NCI-H748 treated with DMSO at 0.1 percent for 48 hours (cell line): ENCODE measurements around the gene SNX13.
"Not testable (repeated sequence)": the region's sequence is repeated elsewhere in the genome, so short reads cannot be mapped to it uniquely, and the experiment has no call there.

Experiments
- DNase-seq: peaks from one replicate; lab custom pipeline; 2025; lab: John Stamatoyannopoulos, UW

The SNX13 gene

GRCh38 chr7:17912050-17912449 lies 28.2 kb downstream of the SNX13 start:
- DNase-seq: no peak

DNA sequence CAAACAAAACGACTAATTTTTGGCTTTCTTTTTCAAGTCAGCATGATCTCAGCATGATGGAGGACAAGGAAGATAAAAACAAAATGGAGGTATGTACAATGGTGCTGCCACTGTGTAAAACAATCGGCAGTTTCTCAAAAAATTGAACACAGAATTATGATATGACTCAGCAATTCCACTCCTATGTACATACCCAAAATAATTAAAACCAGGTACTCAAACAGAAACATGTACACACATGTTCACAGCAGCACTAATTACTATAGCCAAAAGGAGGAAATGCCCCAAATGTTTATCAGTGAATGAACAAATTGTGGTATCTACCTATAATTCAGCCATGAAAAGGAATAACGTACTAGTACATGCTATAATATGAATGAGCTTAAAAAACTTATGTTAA lies 29.9 kb downstream of the SNX13 start:
- DNase-seq: no peak

GRCh38 chr7:17909310-17909709 lies 31.0 kb downstream of the SNX13 start:
- not testable (repeated sequence) for DNase-seq

- no peak for DNase-seq
These were observed 33.3 kb downstream of the SNX13 start for GRCh38 chr7:17907014-17907413.

GRCh38 chr7:17903337-17903736 lies 37.0 kb downstream of the SNX13 start:
- no peak for DNase-seq

GRCh38 chr7:17902599-17902998 lies 37.7 kb downstream of the SNX13 start:
- DNase-seq: no peak

DNA sequence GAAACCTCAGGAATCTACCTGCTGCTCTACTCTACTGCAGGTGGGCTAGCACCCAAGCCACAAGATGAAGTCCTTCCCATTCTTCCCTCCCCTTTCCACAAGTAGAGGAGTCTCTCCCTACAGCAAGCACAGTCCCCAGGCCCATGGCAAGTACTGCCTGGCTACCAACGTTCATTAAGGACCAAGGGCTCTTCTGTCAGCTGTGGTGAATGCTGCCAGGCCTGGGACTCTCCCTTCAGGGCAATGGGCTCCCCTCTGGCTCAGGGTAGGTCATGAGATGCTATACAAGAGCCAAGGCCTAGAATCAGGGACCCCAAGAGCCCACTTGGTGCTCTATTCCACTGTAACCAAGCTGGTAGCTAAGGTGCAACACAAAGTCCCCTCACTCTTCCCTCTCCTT lies 39.8 kb downstream of the SNX13 start:
- no peak for DNase-seq

DNA sequence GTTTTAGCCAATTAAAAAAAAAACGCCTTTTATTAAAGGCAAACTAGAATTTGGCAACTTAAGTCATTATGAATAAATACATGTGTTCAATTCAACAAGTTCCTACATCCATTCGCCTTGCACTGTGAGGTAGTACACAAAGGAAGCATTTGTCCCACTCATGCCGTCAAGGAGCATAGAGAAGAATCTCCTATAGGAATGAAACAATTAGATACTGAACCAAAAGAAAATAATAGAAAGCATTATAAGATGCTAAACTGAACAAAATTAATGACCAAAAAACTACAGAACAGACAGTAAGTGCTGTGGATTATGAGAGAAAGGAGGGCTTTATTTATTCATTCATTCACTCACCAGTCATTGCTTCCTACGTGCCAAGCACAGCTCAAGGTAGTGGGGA lies 42.2 kb downstream of the SNX13 start:
- DNase-seq: no peak

DNA sequence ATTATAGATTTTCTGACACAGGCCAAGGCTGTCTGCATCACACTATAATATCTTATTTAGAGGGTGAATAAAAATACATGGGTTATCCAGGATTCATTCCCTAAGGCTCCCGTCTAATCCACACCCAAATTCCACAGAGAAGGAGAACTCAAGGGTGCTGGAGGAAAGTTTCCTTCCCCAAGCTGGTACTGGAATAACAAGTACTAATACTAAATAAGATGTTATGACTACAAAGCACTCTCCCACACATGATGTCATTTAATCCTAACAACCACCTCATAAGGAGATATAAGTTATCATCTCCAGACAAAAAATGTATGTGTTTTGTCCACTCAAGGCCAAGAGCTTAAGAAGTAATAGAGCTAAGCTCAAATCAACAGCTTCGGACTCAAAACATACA lies 53.0 kb downstream of the SNX13 start:
- no peak for DNase-seq

DNA sequence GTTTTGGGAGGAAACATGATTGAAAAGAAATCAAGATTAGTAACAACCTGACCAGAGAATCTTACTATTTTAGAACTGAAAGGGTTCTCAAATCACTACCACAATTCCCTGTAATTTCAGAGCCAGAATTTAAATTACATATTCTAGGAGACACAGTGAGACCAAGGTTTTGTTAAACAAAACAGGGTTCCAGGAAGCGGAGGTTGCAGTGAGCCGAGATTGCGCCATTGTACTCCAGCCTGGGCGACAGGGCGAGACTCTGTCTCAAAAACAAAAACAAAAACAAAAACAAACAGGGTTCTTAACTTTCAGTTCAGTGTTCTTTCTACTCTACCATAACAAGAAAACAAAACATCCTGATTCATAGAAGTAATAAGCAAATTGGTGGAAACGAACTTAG lies 57.6 kb downstream of the SNX13 start:
- no peak for DNase-seq

GRCh38 chr7:17879075-17879661 lies 61.1 kb downstream of the SNX13 start:
- DNase-seq: no peak

DNA sequence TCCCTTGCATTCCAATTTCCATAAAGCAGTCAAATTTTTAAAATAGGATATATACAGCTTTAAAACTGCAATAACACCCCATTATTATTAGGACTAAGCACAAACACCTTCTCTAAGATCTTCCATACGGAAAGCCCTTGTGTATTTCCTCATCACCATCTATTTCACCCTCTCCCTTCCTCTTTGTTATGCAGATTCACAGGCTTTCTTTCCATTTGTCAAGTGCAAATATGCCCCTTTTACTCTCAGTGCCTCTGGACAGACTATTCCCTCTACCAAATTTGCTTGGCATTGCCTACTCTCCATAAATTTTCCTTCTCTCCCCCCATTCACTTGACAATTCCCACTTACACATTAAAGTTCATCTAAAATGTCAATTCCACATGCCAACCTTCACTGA lies 61.7 kb downstream of the SNX13 start:
- DNase-seq: no peak

DNA sequence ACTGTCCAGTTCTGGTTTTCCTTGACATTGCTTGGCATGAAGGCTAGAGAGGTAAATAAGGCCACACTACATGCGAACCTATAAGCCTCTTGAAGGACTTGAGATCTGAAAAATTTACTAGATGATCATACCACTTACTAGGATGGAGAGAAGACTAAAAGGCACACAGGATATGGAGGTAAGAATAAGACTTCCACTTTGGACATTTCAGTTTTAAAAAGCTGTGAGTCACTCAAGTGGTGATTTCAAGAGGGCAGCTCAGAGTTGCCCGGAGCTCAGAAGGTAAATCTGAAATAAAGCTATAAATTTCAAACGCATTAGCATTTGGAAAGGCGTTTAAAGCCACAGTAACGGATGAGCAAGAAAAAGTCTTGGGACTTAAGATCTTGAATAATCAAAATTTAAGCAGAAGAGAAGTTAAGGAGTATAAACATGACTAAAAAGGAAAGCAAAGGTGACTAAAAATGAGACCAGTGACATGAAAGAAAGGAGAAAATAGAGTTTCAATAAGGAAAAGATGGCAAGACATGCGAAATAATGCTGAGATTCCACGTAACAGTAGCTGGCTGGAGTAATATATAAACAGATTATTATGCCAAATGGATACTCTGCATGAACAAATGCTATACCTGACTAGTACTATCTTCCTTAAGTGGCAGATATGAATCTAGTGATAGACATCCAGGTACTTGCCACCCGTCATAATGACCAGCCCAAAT lies 68.3 kb downstream of the SNX13 start:
- no peak for DNase-seq

DNA sequence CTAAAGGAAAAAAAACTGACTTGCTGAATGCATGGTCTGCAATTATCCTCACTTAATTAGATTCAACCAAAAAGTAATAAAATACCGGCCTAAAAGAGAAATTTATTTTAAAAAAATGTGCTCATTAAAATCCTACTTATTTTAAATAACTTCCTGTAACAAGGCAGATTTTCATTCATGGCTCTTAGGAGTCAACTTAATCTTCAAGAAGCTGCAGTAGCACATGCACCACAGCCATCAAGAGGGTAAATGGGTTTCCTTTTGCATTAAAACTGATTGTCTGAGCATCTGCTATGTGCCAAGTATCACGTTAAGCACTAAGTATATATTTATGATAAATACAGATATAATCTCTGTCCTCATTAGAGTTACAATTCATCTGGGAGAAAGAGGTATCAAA lies 69.9 kb downstream of the SNX13 start:
- no peak for DNase-seq

DNA sequence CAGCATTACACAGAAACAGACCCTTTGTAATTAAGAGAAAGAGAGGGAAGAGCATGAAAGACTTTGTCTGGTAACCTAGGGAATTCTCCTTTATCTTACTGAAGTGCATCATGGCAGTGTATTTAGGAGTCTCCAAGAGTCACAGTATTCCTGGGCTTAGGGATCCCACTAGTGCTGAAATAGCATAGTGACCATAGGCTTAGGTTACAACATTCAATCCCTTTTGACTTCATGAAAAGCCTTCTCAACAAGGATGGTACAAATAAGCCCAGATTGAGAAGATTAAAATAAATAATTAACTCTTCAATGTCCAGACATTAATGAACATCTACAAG lies 76.5 kb downstream of the SNX13 start:
- no peak for DNase-seq

DNA sequence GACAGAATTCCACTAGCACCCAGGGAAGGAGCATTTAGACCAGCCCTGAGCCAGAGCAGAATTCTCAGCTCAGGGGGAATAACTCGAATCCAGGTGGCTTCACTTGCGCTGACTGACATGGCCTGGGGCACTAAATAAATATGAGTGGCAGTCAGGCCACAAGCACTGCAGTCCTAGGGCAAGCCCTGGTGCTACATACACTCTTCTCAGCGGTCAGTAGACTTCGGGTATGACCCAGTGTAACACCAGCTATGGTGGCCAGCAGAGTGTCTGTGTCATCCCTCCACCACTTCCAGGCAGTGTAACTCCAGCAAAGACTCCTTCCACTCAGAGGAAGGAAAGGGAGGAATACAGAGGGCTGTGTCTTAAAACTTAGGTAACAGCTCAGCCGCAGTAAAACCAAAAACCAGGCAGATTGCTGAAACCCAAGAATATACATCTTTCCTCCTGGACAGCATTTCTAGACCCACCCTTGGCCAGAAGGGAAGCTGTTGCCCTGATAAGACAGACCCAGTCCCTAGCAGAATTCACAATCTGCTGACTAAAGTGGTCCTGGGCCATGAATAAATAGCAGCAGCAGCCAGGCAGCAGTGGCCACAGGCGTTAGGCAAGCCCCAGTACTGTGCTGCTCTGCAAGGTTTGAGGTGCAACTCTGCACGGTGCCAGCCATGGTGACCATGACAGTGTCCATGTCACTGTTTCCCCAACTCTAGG lies 77.0 kb downstream of the SNX13 start:
- DNase-seq: no peak

- no peak for DNase-seq
These were observed 84.0 kb downstream of the SNX13 start for GRCh38 chr7:17856251-17856650.

DNA sequence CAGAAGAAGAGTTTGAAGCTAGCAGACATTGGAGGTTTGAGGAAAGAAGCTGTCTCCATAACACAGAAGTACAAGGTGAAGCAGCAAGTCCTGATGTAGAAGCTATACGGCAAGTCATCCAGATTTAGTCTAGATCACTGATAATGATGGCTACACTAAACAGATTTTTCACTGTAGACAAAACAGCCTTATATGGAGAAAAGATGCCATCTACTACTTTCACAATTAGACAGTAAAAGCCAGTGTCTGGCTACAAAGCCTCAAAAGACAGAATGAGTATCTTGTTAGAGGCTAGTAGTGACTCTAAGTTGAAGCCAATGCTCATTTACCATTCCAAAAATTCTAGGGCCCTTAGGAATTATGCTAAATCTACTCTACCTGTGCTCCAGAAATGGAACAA lies 85.1 kb downstream of the SNX13 start:
- no peak for DNase-seq

DNA sequence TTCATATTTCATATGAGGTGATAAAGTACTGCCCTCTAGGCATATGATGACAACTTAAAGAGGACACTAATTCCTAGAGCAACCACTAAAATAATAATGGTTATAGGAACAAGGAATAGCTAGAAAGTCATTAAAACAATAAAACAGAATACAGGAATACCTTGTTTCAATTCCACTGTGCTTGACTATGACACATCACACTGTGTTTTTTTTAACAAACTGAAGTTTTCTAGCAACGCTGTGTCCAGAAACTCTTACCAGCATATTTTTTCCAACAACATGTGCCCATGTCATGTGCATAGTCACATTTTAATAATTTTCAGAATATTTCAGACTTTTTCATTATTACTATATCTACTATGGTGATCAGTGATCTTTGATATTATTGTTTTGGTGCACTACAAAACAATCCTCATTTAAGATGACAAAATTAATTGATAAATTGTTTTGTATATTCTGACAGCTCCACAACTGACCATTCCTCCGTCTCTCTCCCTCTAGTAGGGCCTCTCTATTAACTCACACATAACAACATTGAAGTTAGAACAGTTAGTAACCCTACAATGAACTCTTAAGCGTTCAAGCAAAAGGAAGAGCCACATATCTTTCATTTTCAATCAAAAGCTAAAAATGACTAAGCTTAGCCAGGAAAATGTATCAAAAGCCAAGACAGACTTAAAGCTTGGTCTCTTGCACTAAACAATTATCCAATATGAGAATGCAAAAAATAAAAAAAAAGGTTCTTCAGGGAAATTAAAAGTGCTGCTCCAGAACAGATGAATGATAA lies 85.8 kb downstream of the SNX13 start:
- DNase-seq: no peak

- no peak for DNase-seq
These were observed 87.9 kb downstream of the SNX13 start for GRCh38 chr7:17852361-17852760.

DNA sequence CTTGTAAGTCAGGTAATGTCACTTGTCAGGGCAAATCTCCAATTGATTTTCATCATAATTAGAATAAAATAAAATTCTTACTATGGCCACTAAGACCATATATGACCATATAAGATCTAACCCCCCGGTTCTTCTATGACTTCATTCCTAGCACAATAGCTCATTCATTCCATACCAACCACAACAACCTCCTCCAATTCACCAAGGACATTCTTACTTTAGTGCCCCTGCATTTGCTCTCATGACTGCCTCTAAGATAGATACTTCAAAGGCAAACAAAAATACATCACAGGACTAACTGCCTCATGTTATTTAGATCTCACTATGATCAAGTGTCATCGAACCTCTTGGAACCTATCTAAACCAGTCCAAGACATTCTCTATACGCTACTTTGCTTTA lies 90.8 kb downstream of the SNX13 start:
- no peak for DNase-seq

DNA sequence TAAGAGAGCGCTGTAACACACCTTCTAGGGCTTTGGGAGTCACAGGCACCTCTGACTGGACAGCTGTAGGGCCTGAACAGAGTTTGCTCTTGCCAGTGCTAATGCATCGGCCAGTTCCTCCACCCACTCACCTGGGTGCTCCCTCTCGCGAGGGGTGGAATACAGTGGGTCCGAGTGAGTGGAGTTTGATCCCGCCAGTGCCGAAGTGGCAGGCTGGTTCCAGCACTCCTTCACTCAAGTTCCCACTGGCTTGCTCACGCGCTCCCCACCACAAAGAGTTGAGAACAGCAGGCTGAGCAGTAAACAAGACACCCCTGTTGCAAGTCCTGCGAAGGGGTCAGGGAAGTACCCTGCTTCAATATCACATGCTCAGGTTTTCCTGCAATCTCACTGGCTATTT lies 91.8 kb downstream of the SNX13 start:
- no peak for DNase-seq

DNA sequence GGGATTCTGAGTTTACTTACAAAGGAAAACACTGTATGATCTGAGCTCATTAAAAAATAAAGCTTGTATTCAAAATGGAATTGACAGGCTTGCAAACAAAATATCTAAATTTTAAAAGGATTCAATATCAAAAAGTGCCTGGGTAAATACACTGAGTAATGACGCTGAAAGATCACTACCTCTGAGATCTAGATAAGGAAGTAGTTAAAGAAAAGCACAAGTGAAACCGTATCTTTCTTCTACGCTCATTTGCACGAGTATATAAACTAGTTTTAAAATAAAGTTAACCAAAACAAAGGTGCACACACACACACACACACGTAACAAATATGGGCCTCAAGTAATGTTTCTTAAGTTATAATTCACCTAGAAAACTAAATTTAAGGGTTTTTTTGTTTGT lies 93.4 kb downstream of the SNX13 start:
- no peak for DNase-seq
